Measurements from ENCODE around the gene CEBPE. TPM values are rescaled to one million over a fixed set of nuclear protein-coding genes. Genes with fewer than 3 reads are reported as not detected.

The CEBPE gene
- total and polyA plus RNA-seq, 2 donors (not counting 3 experiments of a cell fraction or from before 2014, with no cell fraction given), result not detected

DNA sequence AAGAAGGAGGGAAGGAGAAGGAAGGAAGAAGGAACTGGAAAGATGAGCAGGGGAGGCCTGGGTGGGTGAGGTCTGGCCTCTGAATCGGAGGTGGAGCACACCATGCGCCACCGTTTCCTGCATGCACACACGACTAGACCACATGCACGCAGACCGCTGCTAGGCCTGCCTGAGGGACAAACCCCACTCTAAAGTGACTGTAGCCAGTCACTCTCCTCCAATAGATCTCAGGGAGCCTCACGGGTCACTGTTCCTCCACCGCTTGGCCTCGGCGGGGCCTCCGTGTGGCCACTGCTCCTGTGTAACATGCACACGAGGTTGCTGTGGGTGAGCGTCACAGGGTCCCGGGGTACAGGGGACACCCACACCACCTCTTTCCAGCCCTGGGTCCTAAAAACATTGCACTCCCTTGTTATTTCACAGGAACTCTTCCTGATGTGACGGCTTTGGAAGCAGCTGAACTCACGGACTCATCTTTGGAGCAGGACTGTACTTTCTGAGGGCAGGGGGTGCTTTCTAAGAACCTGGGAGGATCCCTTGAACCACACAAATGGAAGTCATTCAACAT is 17.6 kb upstream of the CEBPE start:
- dilution Hi-C loops (cut with MboI; ENCODE audit: extremely low pct_ligation_motif_present, low sequenced_read_pairs), result no loop called here
- no TSS peak for BruUV-seq (replicated peaks)
- H3K4me2 ChIP-seq (ENCODE audit: insufficient read depth, low read length), result no peak overlapping the region
- H3K27ac ChIP-seq (ENCODE audit: insufficient read depth, low read depth, low read length), result no peak overlapping the region
- POLR2A ChIA-PET, result no interaction called here
- intact Hi-C loops (cut with micrococcal nuclease), result no loop called here
- H3K4me1 ChIP-seq (ENCODE audit: control insufficient read depth, extremely low read depth, insufficient read depth, low read length), result peaks cover 8% of the 10 kb centered on the region
- H3K9me1 ChIP-seq (replicated peaks; ENCODE audit: control insufficient read depth, extremely low read depth, insufficient read depth, low read length), result no peaks in the 10 kb centered on the region
- no peaks in the 10 kb centered on the region for H3K27me3 ChIP-seq (ENCODE audit: control insufficient read depth in 2 of 2, insufficient read depth in 2 of 2, low read length in 2 of 2)
- H3K9me3 ChIP-seq (replicated peaks; ENCODE audit: control insufficient read depth, insufficient read depth, low read length), result no peaks in the 10 kb centered on the region
- H3K79me2 ChIP-seq (ENCODE audit: control insufficient read depth, insufficient read depth, low read length), result no peaks in the 10 kb centered on the region
- FAIRE-seq (no peak), DNase-seq (ENCODE audit: low read depth, low spot score) (no peak)
- TF ChIP-seq POLR2AphosphoS5 (IDR thresholded peaks at IDR 0.05; ENCODE audit: insufficient read depth, low read depth, low read length), result no peak
- H2AFZ ChIP-seq (ENCODE audit: low read depth, low read length), result no peak overlapping the region
- no peaks in the 10 kb centered on the region for H3K36me3 ChIP-seq (ENCODE audit: control insufficient read depth in 2 of 2, extremely low read depth in 1 of 2, insufficient read depth in 2 of 2, low read length in 2 of 2)
- no peaks in the 10 kb centered on the region for H4K20me1 ChIP-seq (replicated peaks; ENCODE audit: control insufficient read depth, extremely low read depth, insufficient read depth, low read length)
- no peak overlapping the region for H3K9ac ChIP-seq (replicated peaks; ENCODE audit: extremely low read depth, insufficient read depth, low read length)
- no peak overlapping the region for H3K4me3 ChIP-seq (replicated peaks in 1 of 3; ENCODE audit: insufficient read depth in 1 of 3, low read depth in 1 of 3, low read length in 3 of 3)
- CTCF ChIA-PET, result interaction anchor here (1.3 kb wide), 1 partner anchor 16 kb away, joined by 8 read pairs; no protein-coding TSS in a partner anchor

- H3K9me1 ChIP-seq (replicated peaks; ENCODE audit: control insufficient read depth, extremely low read depth, insufficient read depth, low read length), result no peaks in the 10 kb centered on the region
- H3K27ac ChIP-seq (ENCODE audit: insufficient read depth, low read depth, low read length), result no peak overlapping the region
- no peak overlapping the region for H3K4me2 ChIP-seq (ENCODE audit: insufficient read depth, low read length)
- no peaks in the 10 kb centered on the region for H3K36me3 ChIP-seq (ENCODE audit: control insufficient read depth in 2 of 2, extremely low read depth in 1 of 2, insufficient read depth in 2 of 2, low read length in 2 of 2)
- no TSS peak for BruUV-seq (replicated peaks)
- no peaks in the 10 kb centered on the region for H4K20me1 ChIP-seq (replicated peaks; ENCODE audit: control insufficient read depth, extremely low read depth, insufficient read depth, low read length)
- no peaks in the 10 kb centered on the region for H3K27me3 ChIP-seq (ENCODE audit: control insufficient read depth in 2 of 2, insufficient read depth in 2 of 2, low read length in 2 of 2)
- H3K9ac ChIP-seq (replicated peaks; ENCODE audit: extremely low read depth, insufficient read depth, low read length), result no peak overlapping the region
- no peaks in the 10 kb centered on the region for H3K79me2 ChIP-seq (ENCODE audit: control insufficient read depth, insufficient read depth, low read length)
- H2AFZ ChIP-seq (ENCODE audit: low read depth, low read length), result no peak overlapping the region
- DNase-seq (ENCODE audit: low read depth, low spot score) (no peak), FAIRE-seq (no peak)
- no peak for TF ChIP-seq POLR2A (IDR thresholded peaks at IDR 0.05; ENCODE audit: low read depth, low read length)
- TF ChIP-seq, protein P1, sequence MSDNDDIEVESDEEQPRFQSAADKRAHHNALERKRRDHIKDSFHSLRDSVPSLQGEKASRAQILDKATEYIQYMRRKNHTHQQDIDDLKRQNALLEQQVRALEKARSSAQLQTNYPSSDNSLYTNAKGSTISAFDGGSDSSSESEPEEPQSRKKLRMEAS (IDR thresholded peaks at IDR 0.05; ENCODE audit: insufficient read depth, insufficient read length), result no peak
- TF ChIP-seq EZH2 (IDR thresholded peaks at IDR 0.05; ENCODE audit: borderline replicate concordance, low read depth, low read length, severe bottlenecking), result no peak
- no peak for TF ChIP-seq GATA2 (IDR thresholded peaks at IDR 0.05; ENCODE audit: insufficient read depth, insufficient read length, low read depth, low read length)
- TF ChIP-seq POLR2AphosphoS5 (IDR thresholded peaks at IDR 0.05; ENCODE audit: insufficient read depth, low read depth, low read length), result no peak
- TF ChIP-seq JUN (IDR thresholded peaks at IDR 0.05; ENCODE audit: borderline replicate concordance, insufficient read depth, insufficient read length, low read depth), result no peak
- no peak for TF ChIP-seq FOS (IDR thresholded peaks at IDR 0.05; ENCODE audit: borderline replicate concordance, insufficient read depth, low read length)
- no peak for TF ChIP-seq MYC (IDR thresholded peaks at IDR 0.05; ENCODE audit: low read depth, low read length)
- TF ChIP-seq, protein P2, sequence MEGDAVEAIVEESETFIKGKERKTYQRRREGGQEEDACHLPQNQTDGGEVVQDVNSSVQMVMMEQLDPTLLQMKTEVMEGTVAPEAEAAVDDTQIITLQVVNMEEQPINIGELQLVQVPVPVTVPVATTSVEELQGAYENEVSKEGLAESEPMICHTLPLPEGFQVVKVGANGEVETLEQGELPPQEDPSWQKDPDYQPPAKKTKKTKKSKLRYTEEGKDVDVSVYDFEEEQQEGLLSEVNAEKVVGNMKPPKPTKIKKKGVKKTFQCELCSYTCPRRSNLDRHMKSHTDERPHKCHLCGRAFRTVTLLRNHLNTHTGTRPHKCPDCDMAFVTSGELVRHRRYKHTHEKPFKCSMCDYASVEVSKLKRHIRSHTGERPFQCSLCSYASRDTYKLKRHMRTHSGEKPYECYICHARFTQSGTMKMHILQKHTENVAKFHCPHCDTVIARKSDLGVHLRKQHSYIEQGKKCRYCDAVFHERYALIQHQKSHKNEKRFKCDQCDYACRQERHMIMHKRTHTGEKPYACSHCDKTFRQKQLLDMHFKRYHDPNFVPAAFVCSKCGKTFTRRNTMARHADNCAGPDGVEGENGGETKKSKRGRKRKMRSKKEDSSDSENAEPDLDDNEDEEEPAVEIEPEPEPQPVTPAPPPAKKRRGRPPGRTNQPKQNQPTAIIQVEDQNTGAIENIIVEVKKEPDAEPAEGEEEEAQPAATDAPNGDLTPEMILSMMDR (IDR thresholded peaks at IDR 0.05; ENCODE audit: extremely low read depth in 1 of 2, insufficient read depth in 1 of 2, low read depth in 1 of 2, low read length in 2 of 2), result no peak
- ChIA-PET POLR2A (no interaction called here), CTCF (interaction anchor here (0.7 kb wide), 1 partner anchor 38 kb away, joined by 3 read pairs; the partner anchor contains the start of genes ACIN1 and C14orf119)
- no peak overlapping the region for H3K4me3 ChIP-seq (replicated peaks in 1 of 3; ENCODE audit: insufficient read depth in 1 of 3, low read depth in 1 of 3, low read length in 3 of 3)
- H3K4me1 ChIP-seq (ENCODE audit: control insufficient read depth, extremely low read depth, insufficient read depth, low read length), result peaks cover 28% of the 10 kb centered on the region
- dilution Hi-C loops (cut with MboI; ENCODE audit: extremely low pct_ligation_motif_present, low sequenced_read_pairs) (no loop called here), intact Hi-C loops (cut with micrococcal nuclease) (no loop called here)
- no peaks in the 10 kb centered on the region for H3K9me3 ChIP-seq (replicated peaks; ENCODE audit: control insufficient read depth, insufficient read depth, low read length)
Measured at GRCh38 chr14:23132970-23133369, 13.9 kb upstream of the CEBPE start.

Measured in endothelial cell of umbilical vein (primary cell).